Measurements from ENCODE around the gene SPACA4.
A peak's percentile ranks its signal among the peaks of the same experiment; 100 is the strongest.
"Not testable (repeated sequence)": the region's sequence is repeated elsewhere in the genome, so short reads cannot be mapped to it uniquely, and the experiment has no call there.

SPACA4 gene

DNA sequence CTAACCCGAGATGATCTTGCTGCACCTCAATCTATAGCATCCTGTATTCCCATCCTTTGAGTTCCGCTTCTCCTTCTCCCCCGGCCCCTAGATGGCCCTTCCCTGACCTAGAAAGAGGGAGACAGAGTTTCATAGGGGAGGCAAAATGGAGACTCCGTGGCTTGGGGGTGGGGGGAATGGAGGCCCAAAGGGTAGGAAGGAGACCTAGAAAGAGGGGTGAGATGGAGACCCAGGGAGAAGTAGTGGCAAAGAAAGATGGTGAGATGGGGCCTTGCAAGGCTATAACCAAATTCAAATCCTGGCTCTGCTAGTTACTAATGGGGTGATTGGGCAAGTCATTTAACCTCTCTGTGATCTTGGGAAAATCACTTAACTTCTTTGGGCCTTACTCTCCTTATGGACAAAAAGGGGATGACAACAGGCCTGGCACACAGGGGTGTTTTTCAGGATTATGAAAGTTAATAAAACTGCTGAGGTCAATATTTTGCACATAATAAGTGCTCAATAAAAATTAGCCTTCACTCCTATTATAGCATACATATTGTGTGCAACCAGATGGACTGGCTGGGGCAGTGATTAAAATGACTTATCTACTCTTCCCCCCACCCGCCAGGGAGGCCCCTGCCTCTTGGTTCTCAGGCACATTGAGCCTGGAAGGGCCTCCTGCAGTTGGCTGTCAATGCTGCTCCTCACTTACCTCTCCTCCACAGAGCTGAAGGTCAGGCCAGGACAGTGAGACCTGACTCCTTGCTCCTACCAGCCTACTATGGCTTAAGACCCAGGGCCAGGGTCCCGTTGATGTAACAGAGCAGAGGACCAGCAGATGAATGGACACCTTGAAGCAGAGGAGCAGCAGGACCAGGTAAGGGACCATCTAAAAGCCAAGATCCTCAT is 13.4 kb downstream of the SPACA4 start:
- no peak for DNase-seq

GRCh38 chr19:48623556-48624066 is 17.1 kb downstream of the SPACA4 start:
- DNase-seq, result no peak

DNA sequence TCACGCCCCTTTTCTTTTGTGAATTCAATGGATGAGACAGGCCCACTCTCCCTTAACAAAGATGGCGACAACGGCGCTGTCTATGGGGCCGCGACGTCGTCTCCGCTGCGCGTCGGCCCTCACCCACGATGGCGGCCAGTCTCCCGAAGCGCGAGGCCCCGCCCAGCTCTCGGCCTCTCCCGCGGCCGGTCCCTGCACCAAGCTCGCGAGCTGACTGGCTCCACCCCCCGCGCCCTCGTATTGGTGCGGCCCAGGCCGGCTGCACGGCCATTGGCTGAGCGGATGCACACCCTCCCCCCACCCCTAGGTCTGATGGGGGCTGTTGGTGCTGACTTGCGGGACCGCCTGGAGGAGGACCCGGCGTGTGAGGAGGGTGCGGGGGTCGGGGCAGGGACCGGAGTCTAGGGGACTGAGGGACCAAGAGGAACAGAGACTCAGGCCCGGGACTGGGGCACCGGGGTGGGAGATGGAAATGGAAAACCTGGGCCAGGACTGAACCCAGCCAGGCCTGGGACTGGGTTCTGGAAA is 17.6 kb downstream of the SPACA4 start:
- peak; percentile 98 for DNase-seq

GRCh38 chr19:48624791-48625723 is 18.5 kb downstream of the SPACA4 start:
- DNase-seq, result no peak

DNA sequence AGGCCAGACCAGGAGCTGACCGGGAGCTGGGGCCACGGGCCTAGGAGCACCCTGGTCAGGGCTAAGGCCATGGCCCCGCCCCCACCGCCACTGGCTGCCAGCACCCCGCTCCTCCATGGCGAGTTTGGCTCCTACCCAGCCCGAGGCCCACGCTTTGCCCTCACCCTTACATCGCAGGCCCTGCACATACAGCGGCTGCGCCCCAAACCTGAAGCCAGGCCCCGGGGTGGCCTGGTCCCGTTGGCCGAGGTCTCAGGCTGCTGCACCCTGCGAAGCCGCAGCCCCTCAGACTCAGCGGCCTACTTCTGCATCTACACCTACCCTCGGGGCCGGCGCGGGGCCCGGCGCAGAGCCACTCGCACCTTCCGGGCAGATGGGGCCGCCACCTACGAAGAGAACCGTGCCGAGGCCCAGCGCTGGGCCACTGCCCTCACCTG is 19.4 kb downstream of the SPACA4 start:
- no peak for DNase-seq

DNA sequence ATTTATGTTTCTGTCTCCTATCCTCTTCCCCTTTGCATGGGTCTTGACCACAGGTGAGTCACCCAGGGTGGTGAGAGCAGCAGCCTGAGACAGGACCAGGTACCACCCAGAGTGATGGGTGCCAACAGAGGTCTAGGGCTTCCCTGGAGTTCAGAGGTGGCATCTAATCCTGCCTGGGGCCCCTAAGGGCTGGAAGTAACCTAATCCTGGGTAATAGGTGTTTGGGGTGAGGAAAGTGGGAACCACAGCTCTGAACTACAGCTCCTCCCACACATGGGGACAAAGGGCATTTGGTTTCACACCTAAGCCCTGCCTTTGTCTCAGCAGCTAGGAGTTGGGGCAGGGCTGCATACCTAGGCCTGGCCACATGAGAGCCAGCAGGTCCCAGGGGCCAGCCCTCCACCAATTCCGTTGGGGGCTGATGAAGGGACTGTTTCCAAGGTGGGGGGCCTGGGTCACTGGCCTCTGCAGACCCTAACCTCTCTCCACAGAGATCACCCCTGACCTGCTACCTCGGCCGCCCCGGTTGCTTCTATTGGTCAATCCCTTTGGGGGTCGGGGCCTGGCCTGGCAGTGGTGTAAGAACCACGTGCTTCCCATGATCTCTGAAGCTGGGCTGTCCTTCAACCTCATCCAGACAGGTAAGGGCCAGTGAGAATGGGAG is 20.8 kb downstream of the SPACA4 start:
- no peak for DNase-seq

- DNase-seq, result no peak
Observed at GRCh38 chr19:48627865-48628314, 21.3 kb downstream of the SPACA4 start.

DNA sequence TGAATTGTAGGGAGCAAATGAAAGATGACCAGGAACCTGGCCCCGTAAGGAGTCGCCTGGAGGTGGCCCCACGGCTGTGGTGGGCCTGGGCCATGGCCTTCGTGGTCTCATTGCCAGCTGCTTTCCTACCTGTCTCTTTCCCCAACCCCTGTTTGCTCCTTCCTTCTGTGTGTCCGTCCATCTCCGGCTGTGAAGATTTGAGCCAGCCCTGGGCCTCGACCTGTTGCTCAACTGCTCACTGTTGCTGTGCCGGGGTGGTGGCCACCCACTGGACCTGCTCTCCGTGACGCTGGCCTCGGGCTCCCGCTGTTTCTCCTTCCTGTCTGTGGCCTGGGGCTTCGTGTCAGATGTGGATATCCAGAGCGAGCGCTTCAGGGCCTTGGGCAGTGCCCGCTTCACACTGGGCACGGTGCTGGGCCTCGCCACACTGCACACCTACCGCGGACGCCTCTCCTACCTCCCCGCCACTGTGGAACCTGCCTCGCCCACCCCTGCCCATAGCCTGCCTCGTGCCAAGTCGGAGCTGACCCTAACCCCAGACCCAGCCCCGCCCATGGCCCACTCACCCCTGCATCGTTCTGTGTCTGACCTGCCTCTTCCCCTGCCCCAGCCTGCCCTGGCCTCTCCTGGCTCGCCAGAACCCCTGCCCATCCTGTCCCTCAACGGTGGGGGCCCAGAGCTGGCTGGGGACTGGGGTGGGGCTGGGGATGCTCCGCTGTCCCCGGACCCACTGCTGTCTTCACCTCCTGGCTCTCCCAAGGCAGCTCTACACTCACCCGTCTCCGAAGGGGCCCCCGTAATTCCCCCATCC is 22.1 kb downstream of the SPACA4 start:
- no peak for DNase-seq

DNA sequence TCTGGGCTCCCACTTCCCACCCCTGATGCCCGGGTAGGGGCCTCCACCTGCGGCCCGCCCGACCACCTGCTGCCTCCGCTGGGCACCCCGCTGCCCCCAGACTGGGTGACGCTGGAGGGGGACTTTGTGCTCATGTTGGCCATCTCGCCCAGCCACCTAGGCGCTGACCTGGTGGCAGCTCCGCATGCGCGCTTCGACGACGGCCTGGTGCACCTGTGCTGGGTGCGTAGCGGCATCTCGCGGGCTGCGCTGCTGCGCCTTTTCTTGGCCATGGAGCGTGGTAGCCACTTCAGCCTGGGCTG is 22.7 kb downstream of the SPACA4 start:
- DNase-seq, result no peak

DNA sequence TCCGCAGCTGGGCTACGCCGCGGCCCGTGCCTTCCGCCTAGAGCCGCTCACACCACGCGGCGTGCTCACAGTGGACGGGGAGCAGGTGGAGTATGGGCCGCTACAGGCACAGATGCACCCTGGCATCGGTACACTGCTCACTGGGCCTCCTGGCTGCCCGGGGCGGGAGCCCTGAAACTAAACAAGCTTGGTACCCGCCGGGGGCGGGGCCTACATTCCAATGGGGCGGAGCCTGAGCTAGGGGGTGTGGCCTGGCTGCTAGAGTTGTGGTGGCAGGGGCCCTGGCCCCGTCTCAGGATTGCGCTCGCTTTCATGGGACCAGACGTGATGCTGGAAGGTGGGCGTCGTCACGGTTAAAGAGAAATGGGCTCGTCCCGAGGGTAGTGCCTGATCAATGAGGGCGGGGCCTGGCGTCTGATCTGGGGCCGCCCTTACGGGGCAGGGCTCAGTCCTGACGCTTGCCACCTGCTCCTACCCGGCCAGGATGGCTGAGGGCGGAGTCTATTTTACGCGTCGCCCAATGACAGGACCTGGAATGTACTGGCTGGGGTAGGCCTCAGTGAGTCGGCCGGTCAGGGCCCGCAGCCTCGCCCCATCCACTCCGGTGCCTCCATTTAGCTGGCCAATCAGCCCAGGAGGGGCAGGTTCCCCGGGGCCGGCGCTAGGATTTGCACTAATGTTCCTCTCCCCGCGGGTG is 23.2 kb downstream of the SPACA4 start:
- no peak for DNase-seq

- no peak for DNase-seq
Observed at GRCh38 chr19:48630296-48631063, 23.9 kb downstream of the SPACA4 start.

DNA sequence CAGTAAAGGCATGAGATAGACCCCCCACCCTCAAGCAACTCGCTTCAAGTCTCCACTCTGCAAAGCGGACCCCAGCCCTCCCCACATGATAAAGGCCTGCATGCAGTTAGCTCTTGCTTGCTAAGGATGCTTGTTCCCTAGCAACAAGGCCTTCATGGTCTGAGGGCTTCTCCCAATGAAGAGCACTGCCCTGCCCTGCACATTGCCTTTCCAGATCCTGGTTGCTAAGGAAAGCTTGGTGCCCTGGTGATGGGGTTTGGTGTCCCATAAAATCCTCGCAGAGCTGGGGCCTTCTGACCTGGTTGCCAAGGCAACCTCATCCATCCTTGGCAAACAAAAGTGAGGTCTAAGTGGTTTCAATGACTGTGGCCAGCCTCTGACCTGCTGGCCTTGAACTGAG is 24.7 kb downstream of the SPACA4 start:
- no peak for DNase-seq

DNA sequence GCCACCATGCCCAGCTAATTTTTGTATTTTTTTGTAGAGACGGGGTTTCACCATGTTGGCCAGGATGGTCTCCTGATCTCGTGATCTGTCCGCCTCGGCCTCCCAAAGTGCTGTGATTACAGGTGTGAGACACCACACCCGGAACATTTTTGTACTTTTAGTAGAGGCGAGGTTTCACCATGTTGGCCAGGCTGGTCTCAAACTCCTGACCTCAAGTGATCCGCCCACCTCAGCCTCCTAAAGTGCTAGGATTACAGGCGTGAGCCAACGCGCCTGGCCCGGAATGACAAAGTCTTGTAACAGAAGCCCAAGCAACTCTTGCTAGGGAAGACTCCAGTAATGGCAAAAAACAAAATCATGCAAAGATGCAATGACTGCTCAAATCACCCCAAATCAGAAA is 25.7 kb downstream of the SPACA4 start:
- DNase-seq, result not testable (repeated sequence)

DNA sequence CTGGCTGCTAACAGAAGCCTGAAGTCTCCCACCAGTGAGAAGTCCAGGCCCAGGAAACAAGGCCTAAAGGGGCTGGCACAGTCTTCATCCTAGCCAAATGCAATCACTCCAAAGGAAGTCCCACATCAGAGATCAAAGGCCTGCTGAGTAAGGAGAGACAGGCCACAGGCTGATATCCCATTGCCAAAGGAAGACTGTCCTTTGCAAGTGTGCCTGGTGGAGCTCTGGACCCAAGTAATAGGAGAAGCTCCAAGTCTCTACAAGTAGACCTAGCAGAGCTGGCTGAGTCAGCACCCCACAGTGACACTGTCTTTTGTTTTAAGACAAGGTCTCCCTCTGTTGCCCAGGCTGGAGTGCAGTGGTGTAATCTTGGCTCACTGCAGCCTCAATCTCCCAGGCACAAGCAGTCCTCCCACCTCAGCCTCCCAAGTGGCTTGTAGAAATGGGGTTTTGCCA is 26.2 kb downstream of the SPACA4 start:
- DNase-seq, result no peak

DNA sequence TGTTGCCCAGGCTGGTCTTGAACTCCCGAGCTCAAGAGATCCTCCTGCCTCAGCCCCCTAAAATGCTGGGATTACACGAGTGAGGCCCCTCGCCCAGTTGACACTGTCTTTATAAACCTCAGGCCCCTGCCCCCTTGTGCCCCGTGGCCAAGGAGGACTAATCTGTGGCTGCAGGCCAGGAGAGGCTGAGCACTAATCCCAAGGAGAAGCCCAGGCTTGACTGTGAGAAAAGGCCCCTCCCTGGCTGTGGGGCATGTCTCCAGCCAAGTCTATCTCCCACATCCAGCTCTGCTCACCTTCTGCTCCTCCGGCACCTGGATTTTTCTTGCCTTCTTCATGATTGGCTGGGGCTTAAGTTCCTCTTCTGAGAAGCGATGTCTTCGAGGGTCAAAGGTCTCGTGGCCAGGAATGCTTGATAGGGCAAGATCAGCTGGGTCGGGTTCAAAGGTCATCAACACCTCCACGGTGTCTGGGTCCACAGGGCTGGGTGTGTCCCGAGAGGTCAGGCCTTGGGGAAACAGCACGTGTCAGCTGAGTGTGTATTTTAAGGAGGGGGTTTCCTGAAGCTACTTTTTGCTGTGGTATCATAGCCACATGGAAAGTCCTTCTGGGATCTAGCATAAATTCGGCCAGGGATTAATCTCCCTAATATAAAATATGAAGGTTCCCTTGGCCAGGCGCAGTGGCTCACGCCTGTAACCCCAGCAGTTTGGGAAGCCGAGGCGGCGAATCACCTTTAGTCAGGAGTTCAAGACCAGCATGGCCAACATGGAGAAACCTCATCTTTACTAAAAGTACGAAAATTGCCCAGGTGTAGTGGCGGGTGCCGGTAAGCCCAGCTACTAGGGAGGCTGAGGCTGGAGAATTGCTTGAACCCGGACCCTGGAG is 26.9 kb downstream of the SPACA4 start:
- no peak for DNase-seq

- DNase-seq, result no peak
Observed at GRCh38 chr19:48634036-48634342, 27.4 kb downstream of the SPACA4 start.

DNA sequence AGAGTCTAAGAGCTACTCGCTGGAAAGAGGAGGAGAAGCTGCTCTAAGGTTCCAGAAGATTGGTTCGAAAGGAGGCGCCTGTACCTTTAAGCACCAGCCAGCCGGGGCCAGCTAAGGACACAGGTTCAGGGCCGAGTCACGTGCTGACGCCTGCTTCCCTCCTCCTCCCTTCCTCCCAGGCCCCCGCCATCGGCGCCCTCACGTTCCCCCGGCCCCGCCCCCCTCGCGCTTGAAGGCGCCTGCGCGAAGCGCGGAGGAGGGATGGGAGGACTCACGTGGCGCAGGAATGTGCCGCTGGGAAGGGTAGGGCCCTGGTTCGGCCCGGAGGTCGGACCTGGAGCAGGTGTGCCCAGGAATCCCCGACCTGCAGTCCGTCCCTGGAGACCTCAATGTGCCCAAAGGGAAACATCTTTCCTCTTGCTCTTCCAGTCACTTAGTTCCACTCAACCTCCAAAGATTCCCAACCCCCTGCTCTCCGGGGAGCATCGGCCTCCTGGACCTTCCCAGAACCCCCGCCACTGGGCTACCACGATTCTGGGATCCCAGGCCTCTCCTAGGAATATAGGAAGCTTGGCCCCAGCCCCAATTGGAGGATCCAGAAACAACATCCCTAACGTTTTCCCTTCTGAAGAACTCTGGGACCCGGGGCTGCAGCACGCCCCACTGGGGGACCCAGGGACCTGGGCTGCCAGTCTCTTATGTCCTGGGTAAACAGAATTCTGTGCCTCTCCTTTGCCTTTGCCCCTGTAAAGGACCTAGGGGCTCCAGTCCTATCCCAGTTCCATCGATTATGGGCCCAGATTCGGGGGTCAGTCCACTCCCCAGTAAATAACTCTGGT is 28.1 kb downstream of the SPACA4 start:
- peak; percentile 97 for DNase-seq

DNA sequence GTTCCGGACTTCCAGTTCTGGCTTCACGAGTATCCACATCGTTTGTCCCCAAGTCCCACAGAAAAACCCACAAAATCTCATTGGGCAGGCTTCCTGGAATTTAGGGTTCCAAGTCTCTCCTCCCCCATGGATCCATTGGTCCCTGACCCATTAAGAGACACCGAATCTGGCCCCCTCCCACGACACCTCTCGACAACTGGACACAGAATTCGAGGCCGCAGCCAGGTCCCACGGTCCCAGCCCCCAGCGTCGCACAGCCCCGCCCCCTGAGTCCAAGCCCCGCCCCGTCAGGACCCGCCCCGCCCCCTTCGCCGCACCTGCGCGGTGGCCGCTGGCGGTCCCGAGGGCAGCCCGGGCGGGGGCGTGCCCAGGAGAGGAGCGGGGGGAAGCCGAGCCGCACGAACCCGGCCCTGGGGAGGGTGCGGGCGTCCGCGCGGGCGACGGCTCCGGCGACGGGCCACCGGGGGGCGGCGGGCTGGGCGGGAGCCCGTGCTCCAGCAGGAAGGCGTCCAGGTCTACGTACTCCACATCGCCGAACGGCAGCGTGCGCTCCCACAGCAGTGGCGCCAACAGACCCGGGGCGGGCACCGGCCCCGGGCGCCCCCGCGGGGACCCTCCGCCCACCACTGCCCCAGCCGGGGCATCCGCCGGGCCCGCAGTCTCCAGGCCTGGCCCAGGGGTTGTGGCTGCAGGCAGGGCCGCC is 28.9 kb downstream of the SPACA4 start:
- DNase-seq, result no peak
